ENCODE measurements around the gene PCDHGA1.

The PCDHGA1 gene

GRCh38 chr5:141524604-141525597 is 194.6 kb downstream of the PCDHGA1 start:
- peak; percentile 88 for DNase-seq (ENCODE audit: extremely low spot score)
- POLR2A ChIA-PET: no interaction called here
- no peak for TF ChIP-seq FOXK2 (IDR thresholded peaks at IDR 0.05)
- TF ChIP-seq FOXA1 (IDR thresholded peaks at IDR 0.05): no peak
- TF ChIP-seq BHLHE40 (IDR thresholded peaks at IDR 0.05; ENCODE audit: borderline replicate concordance): no peak
- TF ChIP-seq ZNF384 (IDR thresholded peaks at IDR 0.05): no peak
- no peak for TF ChIP-seq CTBP1 (IDR thresholded peaks at IDR 0.05; ENCODE audit: borderline replicate concordance)
- no peak for TF ChIP-seq ARNT (IDR thresholded peaks at IDR 0.05)
- TF ChIP-seq SP1 (IDR thresholded peaks at IDR 0.05): no peak
- no peak for TF ChIP-seq NFRKB (IDR thresholded peaks at IDR 0.05)
- no peak for TF ChIP-seq L3MBTL2 (conservative IDR thresholded peaks at IDR 0.05)
- no peak for TF ChIP-seq FOXM1 (IDR thresholded peaks at IDR 0.05; ENCODE audit: borderline replicate concordance)
- TF ChIP-seq PKNOX1 (IDR thresholded peaks at IDR 0.05): no peak
- no peak for TF ChIP-seq HDGF (IDR thresholded peaks at IDR 0.05; ENCODE audit: borderline replicate concordance)
- TF ChIP-seq SUZ12 (IDR thresholded peaks at IDR 0.05): no peak
- no peak for TF ChIP-seq ELF4 (IDR thresholded peaks at IDR 0.05)
- no peak for TF ChIP-seq TARDBP (IDR thresholded peaks at IDR 0.05)
- TF ChIP-seq LEF1 (IDR thresholded peaks at IDR 0.05; ENCODE audit: borderline replicate concordance): no peak
- CTCF ChIA-PET: interaction anchor here (0.6 to 2.4 kb wide), 15 partner anchors 9 to 1356 kb away, joined by 3 to 18 read pairs (median 4); partner anchors contain the start of genes PCDHB8, PCDHGA11, PCDHGA12 and PCDHGC5

- POLR2A ChIA-PET: no interaction called here
- CTCF ChIA-PET: interaction anchor here (1.1 kb wide), 1 partner anchor 105 kb away, joined by 3 read pairs; the partner anchor contains the start of gene PCDHGA11
- no peak for DNase-seq (ENCODE audit: extremely low spot score)
- TF ChIP-seq BHLHE40 (IDR thresholded peaks at IDR 0.05; ENCODE audit: borderline replicate concordance): no peak
- no peak for TF ChIP-seq SP1 (IDR thresholded peaks at IDR 0.05)
- TF ChIP-seq LEF1 (IDR thresholded peaks at IDR 0.05; ENCODE audit: borderline replicate concordance): no peak
- TF ChIP-seq NFRKB (IDR thresholded peaks at IDR 0.05): no peak
- TF ChIP-seq ZNF384 (IDR thresholded peaks at IDR 0.05): no peak
- TF ChIP-seq HDGF (IDR thresholded peaks at IDR 0.05; ENCODE audit: borderline replicate concordance): no peak
- TF ChIP-seq CTBP1 (IDR thresholded peaks at IDR 0.05; ENCODE audit: borderline replicate concordance): no peak
- no peak for TF ChIP-seq FOXK2 (IDR thresholded peaks at IDR 0.05)
- TF ChIP-seq SUZ12 (IDR thresholded peaks at IDR 0.05): no peak
- TF ChIP-seq L3MBTL2 (conservative IDR thresholded peaks at IDR 0.05): no peak
- no peak for TF ChIP-seq PKNOX1 (IDR thresholded peaks at IDR 0.05)
- no peak for TF ChIP-seq FOXM1 (IDR thresholded peaks at IDR 0.05; ENCODE audit: borderline replicate concordance)
- no peak for TF ChIP-seq TARDBP (IDR thresholded peaks at IDR 0.05)
These were observed 195.3 kb downstream of the PCDHGA1 start for GRCh38 chr5:141525653-141526052.

GRCh38 chr5:141527426-141527825 is 197.1 kb downstream of the PCDHGA1 start:
- no peak for DNase-seq (ENCODE audit: extremely low spot score)
- CTCF ChIA-PET: interaction anchor here (0.6 kb wide), 1 partner anchor 15 kb away, joined by 3 read pairs; no protein-coding TSS in a partner anchor
- no peak for TF ChIP-seq ARNT (IDR thresholded peaks at IDR 0.05)
- POLR2A ChIA-PET: no interaction called here

GRCh38 chr5:141528291-141528984 is 198.1 kb downstream of the PCDHGA1 start:
- no peak for DNase-seq (ENCODE audit: extremely low spot score)
- TF ChIP-seq FOXA1 (IDR thresholded peaks at IDR 0.05): no peak
- TF ChIP-seq SUZ12 (IDR thresholded peaks at IDR 0.05): no peak
- no peak for TF ChIP-seq PKNOX1 (IDR thresholded peaks at IDR 0.05)
- no peak for TF ChIP-seq FOXM1 (IDR thresholded peaks at IDR 0.05; ENCODE audit: borderline replicate concordance)
- ChIA-PET POLR2A (no interaction called here), CTCF (interaction anchor here (0.9 kb wide), 1 partner anchor 35 kb away, joined by 3 read pairs; no protein-coding TSS in a partner anchor)

- ChIA-PET CTCF (interaction anchor here (0.9 kb wide), 1 partner anchor 35 kb away, joined by 3 read pairs; no protein-coding TSS in a partner anchor), POLR2A (no interaction called here)
- TF ChIP-seq SP1 (IDR thresholded peaks at IDR 0.05) (no peak), FOXK2 (IDR thresholded peaks at IDR 0.05) (no peak), L3MBTL2 (conservative IDR thresholded peaks at IDR 0.05) (no peak), ELF4 (IDR thresholded peaks at IDR 0.05) (no peak), TARDBP (IDR thresholded peaks at IDR 0.05) (no peak), ZNF384 (IDR thresholded peaks at IDR 0.05) (no peak), CTBP1 (IDR thresholded peaks at IDR 0.05; ENCODE audit: borderline replicate concordance) (no peak), ARNT (IDR thresholded peaks at IDR 0.05) (no peak), PKNOX1 (IDR thresholded peaks at IDR 0.05) (no peak), NFRKB (IDR thresholded peaks at IDR 0.05) (no peak), LEF1 (IDR thresholded peaks at IDR 0.05; ENCODE audit: borderline replicate concordance) (no peak), HDGF (IDR thresholded peaks at IDR 0.05; ENCODE audit: borderline replicate concordance) (no peak), BHLHE40 (IDR thresholded peaks at IDR 0.05; ENCODE audit: borderline replicate concordance) (no peak), FOXM1 (IDR thresholded peaks at IDR 0.05; ENCODE audit: borderline replicate concordance) (no peak), FOXA1 (IDR thresholded peaks at IDR 0.05) (no peak), SUZ12 (IDR thresholded peaks at IDR 0.05) (no peak)
- no peak for DNase-seq (ENCODE audit: extremely low spot score)
These were observed 198.7 kb downstream of the PCDHGA1 start for GRCh38 chr5:141529002-141529401.

All from HEK293T (cell line).